Measurements from ENCODE around the gene BBIP1.
A peak's percentile ranks its signal among the peaks of the same experiment; 100 is the strongest.
"Not testable (repeated sequence)": the region's sequence is repeated elsewhere in the genome, so short reads cannot be mapped to it uniquely, and the experiment has no call there.

BBIP1 gene

DNA sequence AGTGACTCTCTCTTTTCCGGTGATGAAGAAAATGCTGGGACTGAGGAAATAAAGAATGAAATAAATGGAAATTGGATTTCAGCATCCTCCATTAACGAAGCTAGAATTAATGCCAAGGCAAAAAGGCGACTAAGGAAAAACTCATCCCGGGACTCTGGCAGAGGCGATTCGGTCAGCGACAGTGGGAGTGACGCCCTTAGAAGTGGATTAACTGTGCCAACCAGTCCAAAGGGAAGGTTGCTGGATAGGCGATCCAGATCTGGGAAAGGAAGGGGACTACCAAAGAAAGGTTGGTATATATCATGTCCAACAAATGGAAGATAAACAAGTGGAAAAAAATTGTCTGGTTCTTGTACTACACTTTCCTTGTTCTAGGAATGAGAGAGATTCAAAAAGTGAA is 37.7 kb downstream of the BBIP1 start:
- FAIRE-seq: no peak

GRCh38 chr10:110880012-110880411 is 39.0 kb downstream of the BBIP1 start:
- no peak for FAIRE-seq

GRCh38 chr10:110876788-110877187 is 42.2 kb downstream of the BBIP1 start:
- FAIRE-seq: peak; percentile 81

DNA sequence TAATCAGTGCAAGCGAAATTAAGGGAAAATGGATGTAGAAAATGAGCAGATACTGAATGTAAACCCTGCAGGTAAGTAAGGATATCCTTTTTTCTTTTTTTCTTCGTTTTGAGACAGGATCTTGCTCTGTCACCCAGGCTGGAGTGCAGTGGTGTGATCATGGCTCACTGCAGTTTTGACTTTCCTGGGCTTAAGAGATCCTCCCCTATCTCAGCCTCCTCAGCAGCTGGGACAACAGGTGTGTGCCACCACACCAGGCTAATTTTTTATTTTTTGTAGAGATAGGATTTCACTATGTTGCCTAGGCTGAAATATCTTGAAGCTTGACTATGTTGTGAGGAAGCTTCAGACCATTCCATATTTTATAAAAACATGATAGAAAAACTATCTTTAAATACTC is 43.0 kb downstream of the BBIP1 start:
- FAIRE-seq: peak; percentile 71

DNA sequence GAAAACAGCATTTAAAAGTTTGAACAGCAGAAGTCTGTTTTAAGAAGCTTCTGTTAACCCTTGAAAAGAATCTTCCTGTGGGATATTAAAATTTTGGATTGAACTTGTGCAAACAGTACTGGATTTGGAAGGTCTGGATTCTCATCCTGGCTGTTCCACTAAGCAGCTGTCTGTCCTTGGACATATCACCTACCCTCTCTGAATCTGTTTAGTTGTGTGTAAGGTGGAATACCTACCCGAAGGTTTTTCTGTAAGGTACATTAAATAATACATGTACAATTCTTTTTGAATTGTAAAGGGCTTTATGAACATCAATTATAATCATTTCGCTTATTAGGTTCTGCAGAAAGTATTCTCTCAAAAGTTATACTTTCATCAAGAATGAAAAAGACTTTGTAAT is 45.0 kb downstream of the BBIP1 start:
- FAIRE-seq: no peak

DNA sequence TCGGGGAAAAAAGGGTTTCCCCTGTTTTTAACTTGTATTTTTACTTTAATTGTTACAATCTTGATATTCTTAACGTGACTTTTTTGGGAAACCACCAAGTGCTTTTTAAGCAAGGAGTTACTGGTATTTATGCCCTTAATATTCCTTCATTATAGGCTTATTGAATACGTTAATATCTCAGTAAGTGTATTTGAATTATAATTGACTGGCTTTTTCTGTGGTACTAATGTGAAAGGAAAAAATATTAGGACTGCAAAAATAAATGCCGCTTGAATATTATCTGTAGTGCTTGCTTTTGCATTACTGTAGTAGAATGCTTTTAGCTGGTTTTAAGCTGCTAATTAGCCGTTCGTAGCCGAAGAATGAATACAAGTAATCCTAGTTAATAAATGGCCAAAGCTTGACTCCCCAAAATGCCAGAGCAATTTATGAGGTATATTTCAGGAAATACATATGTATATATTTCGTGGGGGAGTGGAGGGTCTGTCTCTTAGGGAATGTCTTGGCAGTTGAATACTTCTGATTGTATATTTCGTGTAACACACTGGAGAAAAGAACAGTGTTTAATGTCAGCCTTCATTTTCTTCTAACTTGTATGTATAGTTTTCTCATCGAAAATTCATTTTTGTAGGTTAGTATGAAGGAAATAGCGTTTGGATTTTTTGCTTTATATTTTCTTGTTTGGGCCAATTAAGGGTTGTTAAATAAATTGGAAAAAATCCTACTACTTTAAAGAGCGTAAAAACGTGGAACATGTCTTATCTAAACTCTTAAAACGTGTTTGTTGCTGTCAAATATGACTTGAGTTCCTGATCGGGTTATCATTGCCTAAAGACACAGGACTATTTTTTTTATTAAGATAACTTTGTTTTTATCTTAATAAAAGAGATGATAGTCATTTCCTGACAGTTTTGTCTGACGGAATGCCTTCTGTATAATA is 45.7 kb downstream of the BBIP1 start:
- FAIRE-seq: peak; percentile 88

GRCh38 chr10:110872145-110872983 is 46.6 kb downstream of the BBIP1 start:
- FAIRE-seq: no peak

DNA sequence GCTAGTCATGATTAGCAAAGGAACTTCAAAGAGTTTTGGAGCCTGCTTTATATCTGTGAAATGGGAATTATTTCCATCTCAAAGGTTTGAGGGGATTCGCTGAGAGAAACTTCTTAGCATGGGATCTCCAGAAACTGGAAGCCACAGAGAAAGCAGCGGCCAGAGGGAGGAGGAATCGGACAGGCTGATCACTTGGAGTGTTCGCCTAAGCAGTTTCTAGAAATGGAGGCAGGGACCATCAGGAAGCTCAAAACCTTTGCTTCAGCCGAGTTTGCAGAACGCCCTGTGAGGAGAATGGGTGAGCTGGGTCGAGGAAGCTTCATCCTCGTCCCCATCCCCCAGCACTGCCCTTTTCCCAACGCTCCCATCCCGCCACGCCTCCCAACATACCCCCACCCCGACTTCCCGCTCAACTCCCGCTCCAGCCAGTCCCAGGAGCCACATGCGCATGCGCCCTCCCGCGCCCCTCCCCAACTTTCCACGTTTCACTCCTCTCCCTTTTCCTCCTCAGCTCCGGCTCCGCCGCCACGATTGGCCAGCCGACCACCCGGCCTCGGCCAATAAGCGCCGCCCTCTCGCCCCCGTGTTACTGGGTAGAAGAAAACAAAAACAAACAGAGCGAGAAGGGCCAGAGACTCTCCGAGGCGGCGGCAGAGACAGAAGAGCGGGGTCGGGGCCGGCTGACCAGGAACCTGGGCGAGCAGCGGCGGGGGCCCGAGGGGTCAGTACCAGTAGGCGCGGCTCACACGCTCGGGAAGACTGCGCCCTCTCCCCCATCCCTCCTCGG is 47.5 kb downstream of the BBIP1 start, which contains the start of gene PDCD4:
Gene PDCD4, plus strand, starts transcription at position 631 of the 787 bp plus-strand sequence. CDS start 4,100 bp downstream, outside the sequence.
- FAIRE-seq: no peak

DNA sequence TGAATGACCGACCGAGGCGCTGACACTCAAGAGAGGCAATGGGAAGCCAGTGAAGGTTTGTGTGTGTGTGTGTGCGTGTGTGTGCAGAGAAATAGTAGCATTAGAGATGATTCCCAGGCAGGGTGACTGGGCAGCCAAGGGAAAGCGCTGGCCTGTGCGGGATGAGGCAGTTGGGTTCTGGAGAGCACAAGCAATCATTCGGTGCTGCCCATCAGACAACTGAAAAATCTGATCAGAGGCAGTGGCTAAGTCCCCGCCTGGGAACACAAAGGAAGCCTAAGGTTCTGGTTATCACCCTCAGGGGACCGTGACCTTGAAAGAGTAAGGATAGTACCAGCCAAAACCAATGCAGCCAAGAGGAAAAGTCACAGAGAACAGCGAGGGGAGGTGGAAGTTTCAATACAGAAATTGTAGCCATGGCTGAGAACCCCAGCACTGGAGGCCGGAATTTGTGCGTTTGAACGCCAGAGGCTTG is 48.1 kb downstream of the BBIP1 start:
- FAIRE-seq: no peak

GRCh38 chr10:110868981-110869380 is 50.0 kb downstream of the BBIP1 start:
- FAIRE-seq: no peak

DNA sequence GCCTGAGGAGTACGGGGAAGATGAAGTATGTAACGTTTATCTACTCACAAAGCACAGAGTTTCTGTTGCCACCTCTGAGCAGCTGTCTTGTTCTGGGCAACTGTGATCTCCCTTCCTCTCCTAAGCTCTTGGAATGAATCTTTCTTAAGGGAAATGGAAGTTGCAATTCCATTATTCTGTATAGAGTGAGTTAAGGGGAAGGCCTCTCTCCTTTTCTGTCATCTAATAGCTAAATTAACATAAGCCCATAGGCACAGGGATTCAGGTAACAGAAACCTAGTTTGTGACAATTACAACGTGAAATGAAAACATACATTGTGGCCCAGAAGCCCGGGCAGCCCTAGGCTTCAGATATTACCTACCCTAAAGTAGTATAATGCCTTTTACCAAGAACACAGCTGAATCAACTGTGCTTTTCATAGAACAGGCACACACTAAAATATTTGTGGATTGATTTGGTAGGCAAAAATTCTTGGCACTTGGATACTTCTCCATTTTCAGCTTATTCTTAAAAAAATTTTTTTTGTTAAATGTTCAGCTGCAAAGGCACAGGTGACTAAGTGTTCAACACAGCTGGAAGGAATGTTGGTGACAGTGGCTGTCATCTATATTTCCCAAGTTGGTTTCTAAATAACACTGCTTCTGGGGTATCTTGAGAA is 51.0 kb downstream of the BBIP1 start:
- no peak for FAIRE-seq

- FAIRE-seq: not testable (repeated sequence)
Measured at GRCh38 chr10:110867011-110867806, 51.8 kb downstream of the BBIP1 start.

DNA sequence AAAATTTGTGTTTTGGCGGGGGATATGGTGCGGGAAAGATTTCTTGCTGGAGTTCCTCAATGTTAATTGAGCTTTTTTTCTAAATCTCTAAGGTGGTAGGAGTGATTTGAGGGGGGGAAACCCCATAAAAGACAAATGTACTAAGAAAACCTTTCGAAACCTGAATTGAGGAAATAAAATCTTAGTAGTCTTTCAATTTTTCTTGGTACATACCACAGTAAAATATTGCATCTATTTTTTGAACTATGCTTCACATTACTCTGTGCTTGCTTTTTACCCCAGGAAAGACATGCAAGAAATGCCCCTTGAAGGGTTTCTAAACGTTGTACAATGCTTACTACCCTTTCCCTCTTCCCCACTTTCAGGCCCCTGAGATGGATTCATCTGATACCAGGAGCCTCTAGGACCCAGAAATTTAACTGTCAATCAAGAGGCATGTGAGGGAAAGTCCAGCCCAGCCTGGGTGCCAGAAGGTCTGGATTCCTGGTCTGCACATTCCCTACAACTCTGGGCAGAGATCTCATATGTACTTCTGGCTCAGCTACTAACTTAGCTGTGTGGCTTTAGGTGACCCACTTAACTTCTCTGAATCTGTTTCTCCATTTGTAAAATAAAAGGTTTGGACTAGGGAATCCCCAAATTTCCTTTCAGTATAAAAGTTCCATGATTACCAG is 53.0 kb downstream of the BBIP1 start:
- no peak for FAIRE-seq

- FAIRE-seq: no peak
Measured at GRCh38 chr10:110865186-110865808, 53.7 kb downstream of the BBIP1 start.

GRCh38 chr10:110864662-110865140 is 54.3 kb downstream of the BBIP1 start:
- FAIRE-seq: no peak

DNA sequence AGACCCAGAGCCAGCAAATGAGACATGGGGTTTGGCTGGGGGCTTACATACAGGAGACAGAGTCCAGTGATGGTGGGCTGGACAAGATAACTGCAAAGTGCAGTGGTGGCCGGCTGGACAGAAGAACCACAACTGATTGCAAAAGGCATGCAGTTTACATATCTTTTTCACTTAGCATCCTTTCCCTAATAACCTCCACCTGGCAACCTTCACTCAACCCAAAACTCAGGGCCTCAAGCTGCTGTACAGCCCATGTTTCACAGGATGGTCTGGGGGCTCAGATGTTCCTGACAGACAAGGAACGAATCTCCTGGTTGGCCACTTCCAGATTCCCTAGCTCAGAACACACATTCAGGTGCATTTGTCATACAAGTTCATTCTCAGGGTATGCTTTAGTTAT is 55.0 kb downstream of the BBIP1 start:
- FAIRE-seq: no peak

DNA sequence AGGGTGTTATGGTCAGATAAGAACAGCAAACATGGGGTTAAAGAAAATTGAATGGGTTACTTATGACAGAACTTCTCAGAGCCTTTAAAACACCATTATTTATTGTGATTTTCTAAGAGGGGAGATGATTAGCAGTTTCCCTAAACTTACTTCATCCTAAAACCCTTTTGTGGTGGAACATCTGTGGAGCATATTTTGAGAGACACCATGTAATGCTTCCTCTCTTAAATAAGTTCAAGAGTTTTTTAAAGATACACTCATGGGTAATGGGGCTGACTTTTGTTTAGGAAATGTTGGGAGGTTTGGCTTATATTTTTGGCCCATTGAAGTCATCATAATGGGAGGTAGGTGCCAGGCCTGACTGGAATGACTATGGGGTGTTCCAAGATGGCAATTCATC is 55.6 kb downstream of the BBIP1 start:
- FAIRE-seq: no peak

DNA sequence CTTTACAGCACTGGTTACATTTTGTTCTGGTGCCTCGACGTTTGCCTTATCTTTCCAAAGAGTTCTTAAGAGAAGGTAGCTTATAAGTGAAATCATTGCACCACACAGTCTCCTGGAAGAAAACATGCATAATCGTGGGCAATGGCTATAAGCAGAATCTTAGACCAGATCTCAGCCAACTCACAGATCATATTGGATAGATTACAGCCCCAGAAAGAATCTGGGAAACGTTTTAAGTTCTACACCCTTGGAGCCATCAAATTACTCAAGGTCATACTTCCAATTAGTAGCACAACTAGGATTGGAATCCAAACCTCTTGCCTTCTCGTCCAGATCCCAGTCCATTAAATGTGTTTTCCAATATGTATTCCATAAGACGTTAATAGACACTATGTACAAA is 56.0 kb downstream of the BBIP1 start:
- FAIRE-seq: no peak

GRCh38 chr10:110861930-110862649 is 56.9 kb downstream of the BBIP1 start:
- FAIRE-seq: no peak
